CD4-positive, alpha-beta T cell treated with Interleukin-10 for 1 hour (primary cell): ENCODE results near the gene EYS.
"Not testable (repeated sequence)": the region's sequence is repeated elsewhere in the genome, so short reads cannot be mapped to it uniquely, and the experiment has no call there.

Experiments
- DNase-seq: peaks from one replicate; pipeline ENCODE4 v3.0.0-alpha.2; 2020

EYS gene

GRCh38 chr6:64263778-64264177, 1443.2 kb downstream of the EYS start:
- DNase-seq, result no peak

GRCh38 chr6:64259372-64259771, 1447.7 kb downstream of the EYS start:
- no peak for DNase-seq

GRCh38 chr6:64258752-64259151, 1448.3 kb downstream of the EYS start:
- no peak for DNase-seq

- DNase-seq, result no peak
These were observed 1448.7 kb downstream of the EYS start for GRCh38 chr6:64258302-64258701.

GRCh38 chr6:64257586-64257985, 1449.4 kb downstream of the EYS start:
- DNase-seq, result no peak

GRCh38 chr6:64256483-64256882, 1450.5 kb downstream of the EYS start:
- DNase-seq, result no peak

GRCh38 chr6:64255000-64255399, 1452.0 kb downstream of the EYS start:
- no peak for DNase-seq

GRCh38 chr6:64254558-64254957, 1452.5 kb downstream of the EYS start:
- DNase-seq, result no peak

- no peak for DNase-seq
These were observed 1454.8 kb downstream of the EYS start for GRCh38 chr6:64252256-64252655.

GRCh38 chr6:64250126-64250525, 1456.9 kb downstream of the EYS start:
- no peak for DNase-seq

- DNase-seq, result no peak
These were observed 1457.9 kb downstream of the EYS start for GRCh38 chr6:64249115-64249514.

GRCh38 chr6:64243618-64244017, 1463.4 kb downstream of the EYS start:
- DNase-seq, result no peak

- DNase-seq, result not testable (repeated sequence)
These were observed 1468.1 kb downstream of the EYS start for GRCh38 chr6:64238908-64239307.

- no peak for DNase-seq
These were observed 1469.0 kb downstream of the EYS start for GRCh38 chr6:64238071-64238470.

GRCh38 chr6:64233746-64234145, 1473.3 kb downstream of the EYS start:
- DNase-seq, result no peak

- no peak for DNase-seq
These were observed 1475.1 kb downstream of the EYS start for GRCh38 chr6:64231928-64232327.

- no peak for DNase-seq
These were observed 1476.5 kb downstream of the EYS start for GRCh38 chr6:64230530-64230929.

- DNase-seq, result no peak
These were observed 1479.2 kb downstream of the EYS start for GRCh38 chr6:64227863-64228262.

GRCh38 chr6:64225503-64225902, 1481.5 kb downstream of the EYS start:
- no peak for DNase-seq

GRCh38 chr6:64224819-64225218, 1482.2 kb downstream of the EYS start:
- no peak for DNase-seq

- no peak for DNase-seq
These were observed 1485.2 kb downstream of the EYS start for GRCh38 chr6:64221776-64222175.

- DNase-seq, result no peak
These were observed 1486.2 kb downstream of the EYS start for GRCh38 chr6:64220801-64221200.

- no peak for DNase-seq
These were observed 1489.1 kb downstream of the EYS start for GRCh38 chr6:64217721-64218620.

- DNase-seq, result no peak
These were observed 1492.7 kb downstream of the EYS start for GRCh38 chr6:64214373-64214772.

GRCh38 chr6:64213697-64214096, 1493.3 kb downstream of the EYS start:
- no peak for DNase-seq
